GM06990 (cell line): ENCODE measurements around the gene PHLPP1.

Source experiments
- DNase-seq: peaks from one replicate; pipeline ENCODE4 v3.0.0-alpha.2; 2011; ENCODE audit not compliant: insufficient read length; ENCODE audit errors: extremely low read depth
- H3K27me3 ChIP-seq: replicated peaks from 2 replicates; pipeline ENCODE4 v1.6.0; 2011; ENCODE audit warnings: low read length; ENCODE audit not compliant: control insufficient read depth, insufficient read depth
- H3K36me3 ChIP-seq: 2 replicates; pipeline ENCODE4 v1.5.1; 2011; ENCODE audit warnings: low read length; ENCODE audit not compliant: control insufficient read depth, insufficient read depth
- H3K4me3 ChIP-seq: replicated peaks from 2 replicates; pipeline ENCODE4 v1.5.1; 2011; ENCODE audit warnings: low read depth, mild to moderate bottlenecking, control low read depth, low read length
- CTCF ChIP-seq: IDR thresholded peaks from 2 replicates; pipeline ENCODE4 v1.5.1; 2011; ENCODE audit warnings: low read length, control low read depth, mild to moderate bottlenecking, inconsistent platforms; ENCODE audit not compliant: insufficient read depth, poor library complexity, severe bottlenecking

PHLPP1 gene

GRCh38 chr18:62964432-62964831 is 249.1 kb downstream of the PHLPP1 start:
- no peaks in the 10 kb centered on the region for H3K27me3 ChIP-seq
- H3K4me3 ChIP-seq: no peak overlapping the region
- no peaks in the 10 kb centered on the region for H3K36me3 ChIP-seq
- TF ChIP-seq CTCF: no peak
- DNase-seq: no peak

- Histone ChIP-seq H3K27me3 (no peaks in the 10 kb centered on the region), H3K4me3 (no peak overlapping the region), H3K36me3 (no peaks in the 10 kb centered on the region)
- no peak for TF ChIP-seq CTCF
- DNase-seq: no peak
Observed at GRCh38 chr18:62967089-62967488, 251.7 kb downstream of the PHLPP1 start.

- Histone ChIP-seq H3K4me3 (no peak overlapping the region), H3K27me3 (no peaks in the 10 kb centered on the region), H3K36me3 (no peaks in the 10 kb centered on the region)
- no peak for TF ChIP-seq CTCF
- DNase-seq: no peak
Observed at GRCh38 chr18:62973689-62974088, 258.3 kb downstream of the PHLPP1 start.

DNA sequence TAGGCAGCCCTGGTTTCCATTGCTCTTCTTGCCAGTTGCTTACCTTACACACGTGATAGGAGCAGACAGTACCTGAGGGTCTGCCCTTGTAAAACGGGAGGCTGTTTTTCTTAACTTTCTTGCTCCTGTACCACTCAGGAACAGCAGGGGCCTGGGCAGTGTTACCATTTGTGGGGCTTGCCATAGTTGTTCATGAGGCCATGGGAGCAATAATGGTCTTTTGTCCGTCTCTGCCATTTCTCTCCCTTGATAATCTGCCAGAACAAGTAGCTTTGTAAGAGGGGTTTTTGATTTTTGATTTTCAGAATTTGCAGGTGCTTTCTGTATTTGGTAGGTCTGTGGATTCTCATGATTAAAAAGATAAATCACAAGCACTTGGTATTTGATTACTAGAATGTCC is 259.0 kb downstream of the PHLPP1 start:
- H3K4me3 ChIP-seq: no peak overlapping the region
- no peak for TF ChIP-seq CTCF
- no peak for DNase-seq
- no peaks in the 10 kb centered on the region for H3K27me3 ChIP-seq
- no peaks in the 10 kb centered on the region for H3K36me3 ChIP-seq

- no peak for DNase-seq
- no peak overlapping the region for H3K4me3 ChIP-seq
- no peaks in the 10 kb centered on the region for H3K27me3 ChIP-seq
- TF ChIP-seq CTCF: no peak
- no peaks in the 10 kb centered on the region for H3K36me3 ChIP-seq
Observed at GRCh38 chr18:62974928-62975675, 259.8 kb downstream of the PHLPP1 start.

DNA sequence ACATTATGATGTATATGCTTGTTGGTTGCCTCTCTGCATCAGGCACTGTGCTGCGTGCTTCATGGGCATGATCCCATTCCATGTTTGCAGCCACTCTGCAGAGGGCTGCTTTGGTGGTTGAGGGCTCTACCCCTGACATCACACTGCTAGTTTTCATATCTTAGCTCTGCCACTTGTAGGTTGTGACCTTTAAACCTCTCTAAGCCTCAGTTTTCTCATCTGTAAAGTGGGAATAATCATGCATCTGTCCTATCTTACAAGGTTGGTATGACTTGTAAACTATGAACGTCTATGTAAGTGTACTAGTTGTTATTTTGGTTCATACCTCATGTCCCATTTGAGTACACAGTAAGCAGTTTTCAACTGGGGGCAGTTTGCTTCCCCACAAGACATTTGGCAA is 260.4 kb downstream of the PHLPP1 start:
- no peak for TF ChIP-seq CTCF
- no peak overlapping the region for H3K4me3 ChIP-seq
- H3K27me3 ChIP-seq: no peaks in the 10 kb centered on the region
- H3K36me3 ChIP-seq: no peaks in the 10 kb centered on the region
- no peak for DNase-seq
